Gastrocnemius medialis (tissue), 4 donors: Measurements from ENCODE around the gene DAPK1. TPM values are rescaled to one million over a fixed set of nuclear protein-coding genes. Genes with fewer than 3 reads are reported as not detected.

Experiments used
- ATAC-seq, 2 donors: fragments of 150-250 bp; one replicate each; pipeline ENCODE4 v1.9.1; 2016
- DNase-seq, 2 donors: peaks; one replicate each; pipeline ENCODE4 v3.0.0-alpha.2; 2019
- H3K27ac ChIP-seq, 4 donors: fragments of 200-600 bp; sonication (generic); 1 replicate in 1 of 4; 2 replicates in 3 of 4; pipeline ENCODE4 v1.5.1; 2016 to 2018; ENCODE audit warnings: mild to moderate bottlenecking in 2 of 4, moderate library complexity in 1 of 4
- H3K27me3 ChIP-seq, 3 donors: fragments of 200-600 bp; sonication (generic) in 2 of 3; 1 replicate in 1 of 3; 2 replicates in 2 of 3; pipeline versions ENCODE4 v1.5.1 to v1.6.0; 2016 to 2019; ENCODE audit warnings: mild to moderate bottlenecking in 1 of 3, moderate library complexity in 1 of 3
- H3K36me3 ChIP-seq, 2 donors: fragments of 200-600 bp; sonication (generic) in 1 of 2; one replicate each; pipeline ENCODE4 v1.5.1; 2017 to 2018
- H3K4me1 ChIP-seq, 2 donors: fragments of 200-600 bp; sonication (generic) in 1 of 2; one replicate each; pipeline ENCODE4 v1.5.1; 2016 to 2017; ENCODE audit warnings: mild to moderate bottlenecking in 2 of 2
- H3K4me3 ChIP-seq, 4 donors: fragments of 200-600 bp; sonication (generic) in 3 of 4; 1 replicate in 1 of 4; 2 replicates in 3 of 4; pipeline ENCODE4 v1.5.1; 2016 to 2019; ENCODE audit warnings: mild to moderate bottlenecking in 2 of 4
- H3K9me3 ChIP-seq, 3 donors: fragments of 200-600 bp; sonication (generic) in 2 of 3; 1 replicate in 1 of 3; 2 replicates in 2 of 3; pipeline ENCODE4 v1.5.1; 2016 to 2019
- POLR2A ChIP-seq, 2 donors: fragments of 450-650 bp; IDR thresholded peaks; one replicate each; pipeline ENCODE4 v1.6.1; 2017; ENCODE audit warnings: antibody characterized with exemption in 2 of 2, mild to moderate bottlenecking in 2 of 2, moderate library complexity in 2 of 2
- in situ Hi-C, 4 donors: fragments of 200-750 bp; cut with MboI; loops; one replicate each; pipeline versions ENCODE4 v1.15.0 to v1.8.0; 2017; ENCODE audit warnings: low sequenced_read_pairs in 4 of 4
- intact Hi-C: fragments of 100-400 bp; cut with DNase I; formaldehyde crosslinking; loops from one replicate; pipeline ENCODE4 v1.15.1; 2023; ENCODE audit warnings: low total_unique reads
- total RNA-seq, 4 donors: library from RNA; depleted of rRNA; stranded (reverse); fragments of >200 nt; gene quantifications; one replicate each; pipeline versions ENCODE4 v1.1.0 to v1.2.3, GENCODE V29; 2016
- TF ChIP-seq, protein P1 (sequence below), 5 experiments: fragments of 450-650 bp in 3 of 5; fragments of 200-600 bp in 2 of 5; sonication (generic) in 2 of 5; IDR thresholded peaks in 4 of 5; conservative IDR thresholded peaks in 1 of 5; 1 replicate in 4 of 5; 2 replicates in 1 of 5; pipeline ENCODE4 v1.5.1; 2016 to 2019; ENCODE audit warnings: antibody characterized with exemption in 5 of 5, mild to moderate bottlenecking in 3 of 5, moderate library complexity in 3 of 5

The DAPK1 gene
- total RNA-seq, 4 donors from 2014 or later: 1.2 to 4.3 (median 2.7) TPM

DNA sequence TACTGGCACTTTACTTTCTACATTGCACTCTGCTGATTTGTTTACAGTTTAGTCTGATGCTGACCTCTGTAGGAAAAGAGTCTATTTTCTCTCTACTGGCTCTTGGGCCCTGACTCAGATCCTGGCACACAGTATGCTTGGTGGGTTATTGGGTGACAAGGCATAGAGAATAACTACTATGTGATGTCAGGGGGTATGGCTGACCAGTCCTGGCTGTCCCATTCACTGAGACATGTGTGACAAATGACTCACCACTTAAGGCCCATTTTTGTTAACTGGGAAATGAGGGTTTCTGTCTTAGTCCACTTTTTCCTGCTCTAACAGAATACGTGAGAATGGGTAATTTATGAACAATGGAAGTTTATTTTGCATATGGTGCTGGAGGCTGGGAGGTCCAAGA lies 66.4 kb downstream of the DAPK1 start:
- no peak overlapping the region for H3K4me3 ChIP-seq
- in situ Hi-C loops: loop anchor here in 1 of 4 donors (10.0 kb wide), 1 partner anchor 59 kb away; no protein-coding TSS in a partner anchor
- TF ChIP-seq, protein P1, sequence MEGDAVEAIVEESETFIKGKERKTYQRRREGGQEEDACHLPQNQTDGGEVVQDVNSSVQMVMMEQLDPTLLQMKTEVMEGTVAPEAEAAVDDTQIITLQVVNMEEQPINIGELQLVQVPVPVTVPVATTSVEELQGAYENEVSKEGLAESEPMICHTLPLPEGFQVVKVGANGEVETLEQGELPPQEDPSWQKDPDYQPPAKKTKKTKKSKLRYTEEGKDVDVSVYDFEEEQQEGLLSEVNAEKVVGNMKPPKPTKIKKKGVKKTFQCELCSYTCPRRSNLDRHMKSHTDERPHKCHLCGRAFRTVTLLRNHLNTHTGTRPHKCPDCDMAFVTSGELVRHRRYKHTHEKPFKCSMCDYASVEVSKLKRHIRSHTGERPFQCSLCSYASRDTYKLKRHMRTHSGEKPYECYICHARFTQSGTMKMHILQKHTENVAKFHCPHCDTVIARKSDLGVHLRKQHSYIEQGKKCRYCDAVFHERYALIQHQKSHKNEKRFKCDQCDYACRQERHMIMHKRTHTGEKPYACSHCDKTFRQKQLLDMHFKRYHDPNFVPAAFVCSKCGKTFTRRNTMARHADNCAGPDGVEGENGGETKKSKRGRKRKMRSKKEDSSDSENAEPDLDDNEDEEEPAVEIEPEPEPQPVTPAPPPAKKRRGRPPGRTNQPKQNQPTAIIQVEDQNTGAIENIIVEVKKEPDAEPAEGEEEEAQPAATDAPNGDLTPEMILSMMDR (IDR thresholded peaks at IDR 0.05 in 4 of 5, conservative IDR thresholded peaks at IDR 0.05 in 1 of 5): no peak
- TF ChIP-seq POLR2A (IDR thresholded peaks at IDR 0.05): no peak
- H3K36me3 ChIP-seq: no peaks in the 10 kb centered on the region
- H3K27me3 ChIP-seq: no peaks in the 10 kb centered on the region
- H3K4me1 ChIP-seq: no peaks in the 10 kb centered on the region
- no peak overlapping the region for H3K27ac ChIP-seq
- no peak for ATAC-seq
- H3K9me3 ChIP-seq: no peaks in the 10 kb centered on the region
- no peak for DNase-seq
- intact Hi-C loops: no loop called here

DNA sequence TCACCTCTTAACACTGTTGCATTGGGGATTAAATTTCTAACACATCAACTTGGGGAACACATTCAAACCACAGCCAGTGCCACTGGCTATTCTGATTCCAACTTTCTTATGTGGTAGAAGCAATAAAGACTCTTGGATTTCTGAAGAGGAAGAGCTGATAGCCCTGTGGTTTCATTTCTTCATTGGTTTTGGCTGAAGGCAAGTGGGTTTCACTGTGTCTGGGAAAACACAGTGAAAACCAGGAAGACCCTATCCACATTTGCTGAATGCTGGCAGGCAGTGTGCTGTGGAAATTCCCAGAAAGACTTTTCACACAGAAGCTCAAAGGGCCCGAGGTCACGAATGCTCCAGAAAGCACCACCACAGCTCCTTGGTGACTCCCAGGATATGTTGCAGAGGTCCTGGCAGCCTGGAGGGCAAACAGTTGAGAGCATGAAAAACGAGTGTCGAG lies 67.1 kb downstream of the DAPK1 start:
- Histone ChIP-seq H3K9me3 (no peaks in the 10 kb centered on the region), H3K4me3 (no peak overlapping the region), H3K27ac (no peak overlapping the region), H3K27me3 (no peaks in the 10 kb centered on the region), H3K36me3 (no peaks in the 10 kb centered on the region), H3K4me1 (no peaks in the 10 kb centered on the region)
- intact Hi-C loops: no loop called here
- DNase-seq (no peak), ATAC-seq (no peak)
- TF ChIP-seq POLR2A (IDR thresholded peaks at IDR 0.05): no peak
- in situ Hi-C loops: loop anchor here in 1 of 4 donors (10.0 kb wide), 1 partner anchor 60 kb away; no protein-coding TSS in a partner anchor

DNA sequence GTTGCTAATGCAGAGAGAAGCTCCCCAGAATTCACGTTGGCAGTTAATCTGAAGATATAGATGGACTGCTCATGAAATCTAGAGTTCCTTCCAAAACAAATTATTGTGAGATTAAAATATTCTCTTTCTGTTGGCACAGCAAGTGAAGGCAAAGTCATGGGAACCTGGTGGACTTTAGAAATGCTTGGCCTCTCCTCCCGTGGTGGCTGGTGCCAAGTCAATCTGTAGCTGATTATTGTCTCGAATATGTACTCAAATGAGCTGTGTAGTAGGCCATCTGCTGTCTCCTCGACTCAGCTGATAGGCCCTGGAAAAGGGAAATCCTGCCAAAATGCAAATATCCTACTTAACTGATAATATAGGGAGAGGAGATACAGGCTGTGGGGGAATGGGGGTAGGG lies 69.3 kb downstream of the DAPK1 start:
- ATAC-seq: no peak
- intact Hi-C loops: no loop called here
- Histone ChIP-seq H3K4me3 (no peak overlapping the region), H3K27me3 (no peaks in the 10 kb centered on the region), H3K36me3 (no peaks in the 10 kb centered on the region), H3K9me3 (no peaks in the 10 kb centered on the region), H3K27ac (no peak overlapping the region), H3K4me1 (peaks cover 0 to 4% of the 10 kb centered on the region in 2 donors)
- in situ Hi-C loops: loop anchor here in 1 of 4 donors (10.0 kb wide), 1 partner anchor 62 kb away; no protein-coding TSS in a partner anchor
- DNase-seq: no peak
- TF ChIP-seq, protein P1 (IDR thresholded peaks at IDR 0.05 in 4 of 5, conservative IDR thresholded peaks at IDR 0.05 in 1 of 5): no peak
- TF ChIP-seq POLR2A (IDR thresholded peaks at IDR 0.05): no peak

DNA sequence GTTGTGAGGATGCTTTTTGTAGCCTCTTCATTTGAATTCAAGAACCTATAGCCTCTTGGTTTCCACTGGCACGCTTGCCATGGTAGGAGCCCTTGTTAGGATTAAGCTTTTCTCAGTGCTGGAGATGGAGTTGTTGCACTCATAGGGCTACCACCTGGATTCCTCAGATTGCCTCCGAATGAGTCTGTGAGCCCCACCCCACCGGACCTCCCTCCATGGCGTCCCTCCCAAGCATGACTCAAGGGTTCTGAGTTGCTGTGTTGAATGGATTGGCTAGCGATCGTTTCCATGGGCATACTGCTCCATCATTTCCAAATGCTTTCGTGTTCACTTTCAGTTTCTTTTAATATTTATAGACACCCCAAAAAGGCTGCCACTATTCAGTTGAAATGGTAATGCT lies 69.9 kb downstream of the DAPK1 start:
- peaks cover 0 to 4% of the 10 kb centered on the region in 2 donors for H3K4me1 ChIP-seq
- no peak overlapping the region for H3K27ac ChIP-seq
- ATAC-seq (no peak), DNase-seq (no peak)
- intact Hi-C loops: no loop called here
- in situ Hi-C loops: loop anchor here in 1 of 4 donors (10.0 kb wide), 1 partner anchor 63 kb away; no protein-coding TSS in a partner anchor
- TF ChIP-seq POLR2A (IDR thresholded peaks at IDR 0.05): no peak
- TF ChIP-seq, protein P1 (IDR thresholded peaks at IDR 0.05 in 4 of 5, conservative IDR thresholded peaks at IDR 0.05 in 1 of 5): no peak
- no peaks in the 10 kb centered on the region for H3K27me3 ChIP-seq
- no peaks in the 10 kb centered on the region for H3K36me3 ChIP-seq
- no peak overlapping the region for H3K4me3 ChIP-seq
- H3K9me3 ChIP-seq: no peaks in the 10 kb centered on the region

DNA sequence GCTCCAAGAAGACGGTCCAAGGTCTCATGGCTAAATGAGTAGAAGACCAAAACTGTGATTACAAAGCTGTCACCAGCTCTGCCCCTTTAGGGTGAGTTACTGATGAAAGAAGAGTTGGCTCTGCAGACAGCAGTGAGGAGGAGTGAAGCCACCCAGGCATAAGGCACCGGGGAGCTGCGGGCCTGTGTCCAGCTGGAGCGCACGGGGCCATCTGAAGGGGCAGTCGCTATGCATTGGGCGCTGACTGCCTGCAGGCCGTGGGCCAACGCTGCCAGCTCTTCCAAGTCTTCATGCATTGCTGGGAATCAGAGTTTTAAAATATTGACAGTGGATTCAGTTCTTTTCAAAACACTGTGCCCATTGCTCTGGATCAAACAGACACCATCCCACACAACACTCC lies 70.3 kb downstream of the DAPK1 start:
- Histone ChIP-seq H3K4me3 (no peak overlapping the region), H3K27me3 (no peaks in the 10 kb centered on the region), H3K9me3 (no peaks in the 10 kb centered on the region), H3K27ac (no peak overlapping the region), H3K4me1 (peaks cover 0 to 4% of the 10 kb centered on the region in 2 donors), H3K36me3 (no peaks in the 10 kb centered on the region)
- in situ Hi-C loops (loop anchor here in 1 of 4 donors (10.0 kb wide), 1 partner anchor 63 kb away; no protein-coding TSS in a partner anchor), intact Hi-C loops (no loop called here)
- DNase-seq (no peak), ATAC-seq (no peak)
- no peak for TF ChIP-seq POLR2A (IDR thresholded peaks at IDR 0.05)
- TF ChIP-seq, protein P1 (IDR thresholded peaks at IDR 0.05 in 4 of 5, conservative IDR thresholded peaks at IDR 0.05 in 1 of 5): no peak
